H9 (cell line): ENCODE results near the gene TSC2. TPM values are rescaled to one million over a fixed set of nuclear protein-coding genes. Genes with fewer than 3 reads are reported as not detected.
"Not testable (repeated sequence)": the region's sequence is repeated elsewhere in the genome, so short reads cannot be mapped to it uniquely, and the experiment has no call there.

Experiments used
- DNase-seq: peaks from one replicate; pipeline ENCODE4 v3.0.0-alpha.2; 2017
- H2AFZ ChIP-seq: one replicate; pipeline ENCODE4 v1.6.1; 2013; ENCODE audit warnings: mild to moderate bottlenecking, low read length, control low read depth, moderate library complexity
- H2AK5ac ChIP-seq: 2 replicates; pipeline ENCODE4 v1.6.1; 2013; ENCODE audit warnings: low read length, control low read depth, mixed read lengths; ENCODE audit not compliant: insufficient read length
- H2BK120ac ChIP-seq: one replicate; pipeline ENCODE4 v1.6.1; 2013; ENCODE audit warnings: low read depth, mild to moderate bottlenecking, low read length, control low read depth, inconsistent platforms; ENCODE audit not compliant: poor library complexity, severe bottlenecking
- H2BK12ac ChIP-seq: 2 replicates; pipeline ENCODE4 v1.6.1; 2013; ENCODE audit warnings: low read length, control low read depth, mixed read lengths, low read depth; ENCODE audit not compliant: insufficient read length
- H2BK15ac ChIP-seq: 2 replicates; pipeline ENCODE4 v1.6.1; 2013; ENCODE audit warnings: low read depth, low read length, control low read depth
- H2BK20ac ChIP-seq: one replicate; pipeline ENCODE4 v1.6.1; 2013; ENCODE audit warnings: low read depth, mild to moderate bottlenecking, low read length, control low read depth, inconsistent platforms; ENCODE audit not compliant: poor library complexity, severe bottlenecking
- H2BK5ac ChIP-seq: 2 replicates; pipeline ENCODE4 v1.6.1; 2013; ENCODE audit warnings: low read length, control low read depth, mixed read lengths; ENCODE audit not compliant: insufficient read length
- H3K14ac ChIP-seq: 2 replicates; pipeline ENCODE4 v1.6.1; 2013; ENCODE audit warnings: low read length, control low read depth; ENCODE audit not compliant: insufficient read depth
- H3K18ac ChIP-seq: 2 replicates; pipeline ENCODE4 v1.6.1; 2013; ENCODE audit warnings: low read depth, mild to moderate bottlenecking, mixed read lengths, low read length, control low read depth; ENCODE audit not compliant: insufficient read length
- H3K23ac ChIP-seq: 2 replicates; pipeline ENCODE4 v1.6.1; 2013; ENCODE audit warnings: low read length, control low read depth, mixed read lengths, low read depth; ENCODE audit not compliant: insufficient read length
- H3K23me2 ChIP-seq: 2 replicates; pipeline ENCODE4 v1.6.1; 2013; ENCODE audit warnings: low read depth, mild to moderate bottlenecking, mixed read lengths, low read length, control low read depth; ENCODE audit not compliant: insufficient read length, poor library complexity, severe bottlenecking
- H3K27ac ChIP-seq: 2 replicates; pipeline ENCODE4 v1.5.1; 2013; ENCODE audit warnings: low read length, control low read depth, mixed read lengths, low read depth; ENCODE audit not compliant: insufficient read length
- H3K27me3 ChIP-seq: 2 replicates; pipeline ENCODE4 v1.6.1; 2013; ENCODE audit warnings: low read length, control low read depth, inconsistent platforms; ENCODE audit not compliant: insufficient read depth
- H3K4ac ChIP-seq: 2 replicates; pipeline ENCODE4 v1.6.1; 2013; ENCODE audit warnings: low read depth, mild to moderate bottlenecking, control low read depth, inconsistent platforms, low read length, moderate library complexity
- H3K4me1 ChIP-seq: 2 replicates; pipeline ENCODE4 v1.6.1; 2013; ENCODE audit warnings: low read length, control low read depth, inconsistent platforms; ENCODE audit not compliant: insufficient read depth
- H3K4me2 ChIP-seq: 2 replicates; pipeline ENCODE4 v1.6.1; 2013; ENCODE audit warnings: low read length, control low read depth, mixed read lengths; ENCODE audit not compliant: insufficient read length, insufficient read depth
- H3K56ac ChIP-seq: 2 replicates; pipeline ENCODE4 v1.6.1; 2013; ENCODE audit warnings: low read depth, mild to moderate bottlenecking, mixed read lengths, low read length, control low read depth; ENCODE audit not compliant: insufficient read length
- H3K79me1 ChIP-seq: 2 replicates; pipeline ENCODE4 v1.6.1; 2013; ENCODE audit warnings: low read depth, mild to moderate bottlenecking, moderate library complexity, low read length, control low read depth, inconsistent platforms; ENCODE audit not compliant: insufficient read depth, poor library complexity, severe bottlenecking
- H3K79me2 ChIP-seq: 2 replicates; pipeline ENCODE4 v1.6.1; 2013; ENCODE audit warnings: low read length, control low read depth, inconsistent platforms; ENCODE audit not compliant: insufficient read depth
- H3K9ac ChIP-seq: 2 replicates; pipeline ENCODE4 v1.6.1; 2013; ENCODE audit warnings: low read length, control low read depth, mixed read lengths; ENCODE audit not compliant: insufficient read length; ENCODE audit errors: extremely low read depth
- H3K9me3 ChIP-seq: one replicate; pipeline ENCODE4 v1.6.1; 2013; ENCODE audit warnings: low read depth, low read length, inconsistent platforms; ENCODE audit not compliant: control insufficient read depth
- H3T11ph ChIP-seq: one replicate; pipeline ENCODE4 v1.6.1; 2013; ENCODE audit warnings: mild to moderate bottlenecking, low read length, control low read depth, inconsistent platforms
- H4K20me1 ChIP-seq: one replicate; pipeline ENCODE4 v1.6.1; 2013; ENCODE audit not compliant: control insufficient read depth, insufficient read length, insufficient read depth
- H4K5ac ChIP-seq: 2 replicates; pipeline ENCODE4 v1.6.1; 2013; ENCODE audit warnings: low read depth, mild to moderate bottlenecking, mixed read lengths, low read length, control low read depth; ENCODE audit not compliant: insufficient read length
- H4K8ac ChIP-seq: replicated peaks from 2 replicates; pipeline ENCODE4 v1.6.1; 2013; ENCODE audit warnings: low read length, control low read depth, mixed read lengths, low read depth; ENCODE audit not compliant: insufficient read length
- H4K91ac ChIP-seq: 2 replicates; pipeline ENCODE4 v1.6.1; 2013; ENCODE audit warnings: low read depth, mild to moderate bottlenecking, moderate library complexity, mixed read lengths, low read length, control low read depth; ENCODE audit not compliant: insufficient read length
- H3K27ac Mint-ChIP-seq, 3 experiments: 2 replicates in 2 of 3; 3 replicates in 1 of 3; pipeline ENCODE4 v1.8.0; 2020 to 2021; ENCODE audit warnings: mixed read lengths in 3 of 3, mild to moderate bottlenecking in 1 of 3, moderate library complexity in 1 of 3
- H3K27me3 Mint-ChIP-seq: 2 replicates; pipeline ENCODE4 v1.8.0; 2021; ENCODE audit warnings: low read depth, mild to moderate bottlenecking, moderate library complexity, mixed read lengths
- H3K36me3 Mint-ChIP-seq, 3 experiments: 2 replicates in 2 of 3; 3 replicates in 1 of 3; pipeline ENCODE4 v1.8.0; 2020 to 2021; ENCODE audit warnings: low read depth in 3 of 3, mixed read lengths in 3 of 3; ENCODE audit not compliant: insufficient read depth in 1 of 3
- H3K4me1 Mint-ChIP-seq, 2 experiments: 2 replicates each; pipeline ENCODE4 v1.8.0; 2020; ENCODE audit warnings: mixed read lengths in 2 of 2
- H3K4me3 Mint-ChIP-seq, 2 experiments: 2 replicates in 1 of 2; 3 replicates in 1 of 2; pipeline ENCODE4 v1.8.0; 2020 to 2021; ENCODE audit warnings: mild to moderate bottlenecking in 2 of 2, mixed read lengths in 2 of 2, moderate library complexity in 1 of 2
- H3K9me3 Mint-ChIP-seq, 2 experiments: 2 replicates in 1 of 2; 3 replicates in 1 of 2; pipeline ENCODE4 v1.8.0; 2020; ENCODE audit warnings: mild to moderate bottlenecking in 2 of 2, mixed read lengths in 2 of 2, moderate library complexity in 1 of 2
- WGBS: extraction: QIAGEN DNeasy Blood & Tissue Kit; methylation state at CpG from one replicate; pipeline ENCODE4 v1.1.7; 2013; ENCODE audit warnings: missing lambda C conversion rate, low lambda C conversion rate, mixed read lengths; ENCODE audit not compliant: insufficient read length; ENCODE audit errors: extremely low coverage; 5-methylcytosine and 5-hydroxymethylcytosine counted together
- total RNA-seq: library from RNA; stranded (reverse); gene quantifications from 2 replicates; pipeline ENCODE4 v1.2.1, GENCODE V29; 2021

The TSC2 gene
- total RNA-seq, 1 experiment from 2014 or later = 122 TPM

DNA sequence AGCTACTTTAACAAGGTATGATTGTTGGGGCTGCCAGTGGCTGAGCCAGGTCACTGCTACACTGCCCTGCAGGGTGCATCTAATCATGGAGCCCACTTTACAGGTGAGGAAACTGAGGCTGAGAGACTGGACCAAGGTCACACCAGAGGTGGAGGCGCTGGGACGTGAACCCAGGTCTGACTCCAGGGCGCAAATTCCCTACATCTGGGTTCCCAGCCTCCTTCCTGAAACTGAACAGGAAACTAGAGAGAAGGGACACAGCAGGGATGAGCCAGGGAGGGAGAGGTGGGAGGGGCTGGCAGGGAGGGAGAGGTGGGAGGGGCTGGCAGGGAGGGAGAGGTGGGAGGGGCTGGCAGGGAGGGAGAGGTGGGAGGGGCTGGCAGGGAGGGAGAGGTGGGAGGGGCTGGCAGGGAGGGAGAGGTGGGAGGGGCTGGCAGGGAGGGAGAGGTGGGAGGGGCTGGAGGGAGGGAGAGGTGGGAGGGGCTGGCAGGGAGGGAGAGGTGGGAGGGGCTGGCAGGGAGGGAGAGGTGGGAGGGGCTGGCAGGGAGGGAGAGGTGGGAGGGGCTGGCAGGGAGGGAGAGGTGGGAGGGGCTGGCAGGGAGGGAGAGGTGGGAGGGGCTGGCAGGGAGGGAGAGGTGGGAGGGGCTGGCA lies 80.0 kb downstream of the TSC2 start:
- not testable (repeated sequence) for H3K79me2 ChIP-seq, H4K20me1 ChIP-seq, H3K4ac ChIP-seq, H4K8ac ChIP-seq, H3K4me3 Mint-ChIP-seq, H3T11ph ChIP-seq, H3K4me1 ChIP-seq, H3K36me3 Mint-ChIP-seq, H4K91ac ChIP-seq, H3K4me2 ChIP-seq, H3K18ac ChIP-seq, H2BK15ac ChIP-seq, H2BK120ac ChIP-seq, H2BK5ac ChIP-seq, H3K9me3 Mint-ChIP-seq, H2AK5ac ChIP-seq, H2BK20ac ChIP-seq, H3K9me3 ChIP-seq, H3K27me3 Mint-ChIP-seq, H3K9ac ChIP-seq, H2AFZ ChIP-seq, H3K56ac ChIP-seq, H4K5ac ChIP-seq, H3K23ac ChIP-seq, H3K27ac ChIP-seq, H3K23me2 ChIP-seq, H3K79me1 ChIP-seq, H3K14ac ChIP-seq, DNase-seq, H3K27me3 ChIP-seq, H2BK12ac ChIP-seq
- H3K4me1 Mint-ChIP-seq = peaks cover 20 to 25% of the 10 kb centered on the region in 2 experiments
- peak overlapping the region in 1 of 3 experiments; percentile 90; a peak in 2 of 7 replicates for H3K27ac Mint-ChIP-seq
- WGBS = no CpG with 5 or more reads among the region's 3 CpGs

DNA sequence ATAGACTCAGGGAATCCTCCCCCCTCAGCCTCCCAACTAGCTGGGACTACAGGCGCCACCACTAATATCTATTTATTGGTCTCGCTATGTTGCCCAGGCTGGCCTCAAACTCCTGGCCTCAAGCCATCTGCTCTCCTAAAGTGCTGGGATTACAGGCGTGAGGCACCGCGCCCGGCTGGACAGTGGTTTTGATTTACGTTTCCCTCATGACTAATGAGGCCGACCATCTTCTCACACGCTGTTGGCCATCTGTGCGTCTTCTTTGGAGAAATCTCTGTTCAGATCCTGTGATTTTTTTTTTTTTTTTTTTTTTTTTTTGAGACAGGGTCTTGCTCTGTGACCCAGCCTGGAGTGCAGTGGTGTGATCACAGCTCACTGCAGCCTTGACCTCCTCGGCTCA lies 81.5 kb downstream of the TSC2 start:
- H3K56ac ChIP-seq, H3K4me2 ChIP-seq, H4K91ac ChIP-seq, H2AK5ac ChIP-seq, H4K5ac ChIP-seq, H3K18ac ChIP-seq, H4K8ac ChIP-seq, H3K9me3 ChIP-seq, H2BK120ac ChIP-seq, H3K4me1 ChIP-seq, H3K9ac ChIP-seq, H3K27ac Mint-ChIP-seq, H3K27ac ChIP-seq, H3K27me3 ChIP-seq, H3K36me3 Mint-ChIP-seq, H2BK12ac ChIP-seq, H3K14ac ChIP-seq, H3K79me1 ChIP-seq, H3K4me3 Mint-ChIP-seq, H3K79me2 ChIP-seq, H2AFZ ChIP-seq, H2BK20ac ChIP-seq, H2BK15ac ChIP-seq, H3T11ph ChIP-seq, DNase-seq, H3K23me2 ChIP-seq, H4K20me1 ChIP-seq, H3K9me3 Mint-ChIP-seq, H3K23ac ChIP-seq, H2BK5ac ChIP-seq, H3K4ac ChIP-seq, H3K27me3 Mint-ChIP-seq: not testable (repeated sequence)
- peaks cover 20 to 25% of the 10 kb centered on the region in 2 experiments for H3K4me1 Mint-ChIP-seq
- no CpG with 5 or more reads among the region's 11 CpGs for WGBS
